ENCODE data around the gene KAT14.
"Not testable (repeated sequence)": the region's sequence is repeated elsewhere in the genome, so short reads cannot be mapped to it uniquely, and the experiment has no call there.

KAT14 gene, protein sequence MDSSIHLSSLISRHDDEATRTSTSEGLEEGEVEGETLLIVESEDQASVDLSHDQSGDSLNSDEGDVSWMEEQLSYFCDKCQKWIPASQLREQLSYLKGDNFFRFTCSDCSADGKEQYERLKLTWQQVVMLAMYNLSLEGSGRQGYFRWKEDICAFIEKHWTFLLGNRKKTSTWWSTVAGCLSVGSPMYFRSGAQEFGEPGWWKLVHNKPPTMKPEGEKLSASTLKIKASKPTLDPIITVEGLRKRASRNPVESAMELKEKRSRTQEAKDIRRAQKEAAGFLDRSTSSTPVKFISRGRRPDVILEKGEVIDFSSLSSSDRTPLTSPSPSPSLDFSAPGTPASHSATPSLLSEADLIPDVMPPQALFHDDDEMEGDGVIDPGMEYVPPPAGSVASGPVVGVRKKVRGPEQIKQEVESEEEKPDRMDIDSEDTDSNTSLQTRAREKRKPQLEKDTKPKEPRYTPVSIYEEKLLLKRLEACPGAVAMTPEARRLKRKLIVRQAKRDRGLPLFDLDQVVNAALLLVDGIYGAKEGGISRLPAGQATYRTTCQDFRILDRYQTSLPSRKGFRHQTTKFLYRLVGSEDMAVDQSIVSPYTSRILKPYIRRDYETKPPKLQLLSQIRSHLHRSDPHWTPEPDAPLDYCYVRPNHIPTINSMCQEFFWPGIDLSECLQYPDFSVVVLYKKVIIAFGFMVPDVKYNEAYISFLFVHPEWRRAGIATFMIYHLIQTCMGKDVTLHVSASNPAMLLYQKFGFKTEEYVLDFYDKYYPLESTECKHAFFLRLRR

DNA sequence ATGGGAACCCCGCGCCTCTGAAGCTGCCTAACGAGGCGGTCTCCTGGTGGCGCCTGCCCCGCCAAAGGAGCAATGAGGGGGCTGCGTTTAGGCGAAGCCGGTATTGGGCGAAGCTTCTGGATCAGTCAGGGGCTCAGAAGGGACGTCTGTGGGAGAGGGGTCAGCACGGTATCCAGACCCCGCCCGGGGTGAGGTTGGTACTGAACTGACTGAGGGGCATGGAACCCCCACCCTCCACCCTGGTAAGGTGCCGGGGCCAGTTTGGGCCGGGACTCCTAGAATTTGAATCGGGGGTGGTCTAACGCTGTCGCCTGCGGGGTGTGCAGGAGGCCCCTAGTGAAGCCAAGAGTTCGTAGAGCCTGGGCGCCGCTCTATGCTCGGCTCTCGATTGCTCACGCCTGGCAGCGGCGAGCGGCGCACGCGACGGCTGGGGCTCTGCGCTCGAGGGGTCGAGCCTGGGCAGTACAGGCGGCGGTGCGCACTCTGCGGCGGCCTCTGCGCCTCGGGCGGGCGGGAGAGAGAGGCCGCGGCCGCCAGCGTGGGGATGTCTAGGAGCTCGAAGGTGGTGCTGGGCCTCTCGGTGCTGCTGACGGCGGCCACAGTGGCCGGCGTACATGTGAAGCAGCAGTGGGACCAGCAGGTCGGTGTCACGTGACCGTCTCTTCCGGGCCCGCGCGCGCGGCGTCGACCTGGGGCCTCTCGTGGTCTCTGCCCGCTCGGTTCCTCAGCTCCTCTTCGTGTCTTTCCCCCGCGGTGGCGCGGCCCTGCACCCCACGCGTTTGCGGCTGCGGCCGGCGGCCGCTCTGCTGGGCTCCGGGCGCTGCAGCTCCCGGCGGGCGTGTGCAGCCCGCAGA is at the start of gene KAT14, which contains the start of gene PET117:
Gene KAT14, plus strand, starts transcription at position 452 of the 854 bp plus-strand sequence. CDS start 4,798 bp downstream, outside the sequence.
Gene PET117, plus strand, starts transcription at position 452 of the 854 bp plus-strand sequence. Its CDS starts 93 bp downstream, at position 545.
- peak; percentile 94 for DNase-seq

DNA sequence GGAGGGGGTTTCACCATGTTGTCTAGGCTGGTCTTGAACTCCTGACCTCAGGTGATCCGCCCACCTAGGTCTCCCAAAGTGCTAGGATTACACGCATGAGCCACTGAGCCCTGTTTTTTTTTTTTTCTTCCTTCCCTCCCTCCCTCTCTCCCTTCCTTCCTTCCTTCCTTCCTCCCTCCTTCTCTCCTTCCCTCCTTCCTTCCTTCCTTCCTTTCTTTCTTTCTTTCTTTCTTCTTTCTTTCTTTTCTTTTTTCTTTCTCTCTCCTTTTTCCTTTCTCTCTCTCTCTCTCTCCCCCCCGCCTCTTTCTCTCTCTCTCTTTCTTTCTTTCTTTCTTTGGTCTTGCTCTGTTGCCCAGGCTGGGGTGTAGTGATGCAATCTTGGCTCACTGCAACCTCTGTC is 49.4 kb upstream of the KAT14 start:
- DNase-seq = not testable (repeated sequence)

DNA sequence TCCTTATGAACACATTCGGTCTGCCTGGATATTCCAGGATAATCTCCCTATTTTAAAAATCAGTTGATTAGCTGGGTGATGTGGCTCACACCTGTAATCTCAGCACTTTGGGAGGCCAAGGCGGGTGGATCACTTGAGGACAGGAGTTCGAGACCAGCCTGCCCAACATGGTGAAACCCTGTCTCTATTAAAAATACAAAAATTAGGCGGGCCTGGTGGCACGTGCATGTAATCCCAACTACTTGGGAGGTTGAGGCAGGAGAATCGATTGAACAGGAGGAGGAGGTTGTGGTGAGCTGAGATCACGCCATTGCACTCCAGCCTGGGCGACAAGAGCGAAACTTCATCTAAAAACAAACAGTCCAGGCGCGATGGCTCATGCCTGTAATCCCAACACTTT is 48.8 kb upstream of the KAT14 start:
- not testable (repeated sequence) for DNase-seq

DNA sequence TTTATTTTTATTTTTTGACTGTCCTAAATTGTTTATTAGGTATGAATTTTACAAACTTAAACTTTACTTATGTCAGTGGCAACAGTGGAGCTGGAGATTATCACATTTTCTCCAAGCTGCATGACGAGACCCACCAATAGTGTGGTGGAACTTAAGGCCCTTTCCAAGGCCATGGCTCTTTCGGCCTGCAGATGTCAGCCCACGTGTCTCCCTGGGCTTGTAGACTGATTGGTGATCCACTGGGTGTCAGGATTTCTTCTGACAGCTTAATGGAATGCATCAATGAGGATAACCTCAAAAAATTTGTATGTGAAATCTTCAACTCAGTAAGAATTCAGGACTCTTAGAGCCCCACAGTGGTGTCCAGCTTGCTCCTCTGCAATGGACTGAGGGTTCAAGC is 47.6 kb upstream of the KAT14 start:
- no peak for DNase-seq

DNA sequence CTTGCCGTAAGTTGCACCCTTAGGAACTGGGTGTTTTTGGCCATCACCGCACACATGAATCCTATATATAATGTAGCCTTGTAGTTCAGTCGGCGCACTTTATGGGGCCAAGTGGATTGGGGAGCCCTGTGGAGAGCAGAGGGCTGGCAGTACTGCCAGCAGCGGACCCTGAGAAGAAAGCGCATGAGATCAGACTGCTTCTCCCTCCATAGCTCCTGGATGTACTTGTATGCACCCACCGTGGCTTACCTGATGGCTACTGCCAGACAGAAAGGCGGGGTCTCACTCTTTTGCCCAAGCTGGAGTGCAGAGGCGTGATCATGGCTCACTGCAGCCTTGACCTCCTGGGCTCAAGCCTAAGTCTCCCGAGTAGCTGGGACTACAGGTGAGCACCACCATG is 47.2 kb upstream of the KAT14 start:
- DNase-seq = no peak

DNA sequence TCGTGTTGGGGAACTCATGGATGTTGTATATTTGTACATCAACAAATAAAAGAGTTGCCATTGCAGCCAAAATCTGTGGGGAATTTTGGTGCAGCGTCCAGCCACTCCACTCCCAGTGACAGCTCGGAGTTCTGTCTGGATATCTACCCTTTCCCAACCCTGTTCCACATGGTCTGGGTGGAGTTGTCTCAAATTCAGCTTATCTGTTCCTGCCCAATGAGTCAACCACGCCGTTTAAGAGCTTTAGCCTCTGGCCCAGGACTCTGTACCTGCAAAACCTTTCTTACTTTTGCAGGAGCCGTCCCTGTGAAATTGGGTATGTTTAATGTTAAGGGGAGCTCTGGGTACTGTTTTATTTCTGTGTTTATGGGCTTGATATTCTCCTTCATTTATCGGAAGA is 46.0 kb upstream of the KAT14 start:
- no peak for DNase-seq

DNA sequence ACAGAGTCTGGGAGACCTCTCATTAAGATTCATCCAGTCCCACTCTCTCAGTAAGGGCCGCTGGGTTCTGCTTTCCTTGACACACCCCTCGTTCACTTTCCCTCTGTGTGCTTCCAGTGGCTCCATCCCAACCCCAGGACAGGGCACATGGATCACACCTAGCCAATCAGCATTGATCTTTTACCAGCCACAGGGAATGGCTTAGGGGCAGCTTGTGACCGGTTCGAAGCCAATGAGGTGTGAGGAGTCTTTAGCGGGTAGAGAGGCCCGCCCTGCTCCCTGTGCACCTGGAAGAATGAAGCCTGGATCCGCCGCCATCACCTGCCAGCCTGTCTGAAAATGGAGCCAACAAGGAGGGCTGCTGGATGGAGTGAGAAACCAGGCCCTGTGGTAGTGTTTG is 44.8 kb upstream of the KAT14 start:
- DNase-seq = no peak

DNA sequence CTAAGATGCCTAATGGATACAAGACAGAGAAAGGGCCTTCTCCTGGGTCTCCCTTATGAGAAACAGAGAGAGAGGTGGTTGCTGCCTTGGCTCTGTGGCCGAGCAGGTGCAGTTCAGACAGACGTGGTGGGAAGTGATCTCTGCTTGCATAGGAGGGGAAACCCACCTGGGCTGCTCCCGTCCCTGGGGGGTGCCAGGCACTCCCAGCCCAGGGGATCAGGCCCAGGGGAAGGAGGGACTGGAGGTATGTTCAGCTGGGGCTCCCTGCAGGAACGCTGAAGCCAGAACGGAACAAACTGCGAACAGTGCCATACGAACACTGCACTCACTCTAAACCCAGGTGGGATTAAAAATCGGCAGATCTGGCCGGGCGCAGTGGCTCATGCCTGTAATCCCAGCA is 44.3 kb upstream of the KAT14 start:
- DNase-seq = no peak

DNA sequence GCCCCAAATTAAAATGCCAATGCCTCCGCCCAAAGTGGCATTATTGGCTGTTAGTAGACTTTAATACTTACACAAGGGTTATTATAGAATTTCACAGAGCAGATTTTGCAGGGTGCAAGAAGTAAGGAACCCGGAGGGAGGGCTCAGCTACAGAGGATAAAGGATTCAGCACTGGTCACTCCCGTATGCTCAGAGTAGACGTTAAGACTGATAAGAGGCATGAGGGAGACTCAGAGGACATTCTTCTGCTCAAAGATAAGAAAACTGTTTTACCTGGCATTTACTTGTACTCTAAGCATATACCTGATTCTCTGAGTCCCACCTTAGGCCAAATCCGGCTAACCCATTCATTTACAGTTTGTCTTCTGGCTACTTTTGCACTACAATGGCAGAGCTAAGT is 43.5 kb upstream of the KAT14 start:
- DNase-seq = no peak

DNA sequence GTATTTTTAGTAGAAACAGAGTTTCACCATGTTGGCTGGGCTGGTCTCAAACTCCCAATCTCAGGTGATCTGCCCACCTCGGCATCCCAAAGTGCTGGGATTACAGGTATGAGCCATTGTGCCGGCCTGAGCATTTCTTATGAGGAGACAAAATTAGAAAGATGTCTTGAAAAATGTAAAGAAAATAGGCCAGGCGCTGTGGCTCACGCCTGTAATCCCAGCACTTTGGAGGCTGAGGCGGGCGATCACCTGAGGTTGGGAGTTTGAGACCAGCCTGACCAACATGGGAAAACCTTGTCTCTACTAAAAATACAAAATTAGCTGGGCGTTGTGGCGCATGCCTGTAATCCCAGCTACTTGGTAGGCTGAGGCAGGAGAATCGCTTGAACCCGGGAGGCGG is 37.1 kb upstream of the KAT14 start:
- not testable (repeated sequence) for DNase-seq

DNA sequence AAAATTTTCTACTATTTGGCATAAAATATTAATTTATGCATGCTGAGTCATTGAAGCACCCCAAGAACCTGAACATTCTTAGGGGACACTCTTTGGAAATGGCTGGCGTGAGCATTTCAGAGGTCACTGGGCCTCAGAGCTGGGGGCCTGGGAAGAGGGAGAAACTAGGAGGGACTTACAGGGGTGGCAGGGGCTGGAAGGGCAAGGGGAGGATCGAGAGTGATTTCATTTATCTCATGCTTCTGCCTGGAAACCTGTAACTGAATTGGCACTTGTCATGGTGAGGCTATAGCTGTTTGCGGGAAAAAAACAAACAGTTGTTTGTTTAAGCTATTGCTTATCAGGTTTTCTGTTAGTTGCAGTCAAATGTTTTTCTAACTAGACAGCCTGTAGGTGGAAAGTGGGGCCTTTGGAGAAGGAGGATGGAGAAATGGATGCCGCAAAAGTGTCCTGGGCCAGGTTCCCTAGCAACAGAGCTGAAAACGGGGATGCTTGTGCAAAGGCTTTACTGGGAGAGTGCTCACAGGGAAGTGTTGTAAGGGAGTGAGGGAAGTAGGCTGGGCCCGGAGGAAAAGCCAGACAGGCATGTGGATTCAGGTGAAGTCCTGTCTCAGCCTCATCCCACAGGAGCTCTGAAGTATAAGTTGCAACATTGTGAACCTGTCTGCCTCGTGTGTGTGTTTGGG is 36.4 kb upstream of the KAT14 start:
- no peak for DNase-seq

DNA sequence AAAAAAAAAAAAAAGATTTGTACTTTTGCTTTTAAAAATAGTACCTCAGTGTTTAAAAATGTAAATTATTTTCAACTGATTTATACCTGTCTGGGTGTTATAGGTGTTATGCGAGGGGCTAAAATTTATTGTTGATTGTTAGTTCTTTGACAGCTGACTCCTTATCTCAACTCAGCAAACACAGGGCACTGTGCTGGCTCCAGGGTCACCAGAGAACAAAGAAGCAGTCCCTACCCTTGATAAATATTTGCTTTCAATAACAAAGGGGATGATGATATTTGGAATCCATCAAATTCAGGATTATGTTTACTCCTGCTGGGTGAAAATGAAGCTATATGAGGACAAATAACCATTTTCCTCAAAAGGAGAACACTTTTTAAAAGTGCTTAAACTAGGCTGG is 34.2 kb upstream of the KAT14 start:
- DNase-seq = no peak

DNA sequence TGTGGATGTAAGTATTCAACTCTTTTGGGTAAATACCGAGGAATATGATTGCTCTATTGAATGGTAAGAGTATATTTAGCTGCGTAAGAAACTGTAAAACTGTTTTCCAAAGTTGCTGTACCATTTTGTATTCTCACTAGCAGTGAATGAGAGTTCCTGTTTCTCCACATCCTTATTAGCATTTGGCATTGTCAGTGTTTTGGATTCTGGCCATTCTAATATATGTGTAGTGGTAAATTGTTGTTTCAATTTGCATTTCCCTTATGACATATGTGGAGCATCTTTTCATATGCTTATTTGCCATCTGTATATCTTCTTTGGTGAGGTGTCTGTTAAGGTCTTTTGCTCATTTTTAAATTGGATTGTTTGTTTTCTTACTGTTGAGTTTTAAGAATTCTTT is 29.3 kb upstream of the KAT14 start:
- no peak for DNase-seq

DNA sequence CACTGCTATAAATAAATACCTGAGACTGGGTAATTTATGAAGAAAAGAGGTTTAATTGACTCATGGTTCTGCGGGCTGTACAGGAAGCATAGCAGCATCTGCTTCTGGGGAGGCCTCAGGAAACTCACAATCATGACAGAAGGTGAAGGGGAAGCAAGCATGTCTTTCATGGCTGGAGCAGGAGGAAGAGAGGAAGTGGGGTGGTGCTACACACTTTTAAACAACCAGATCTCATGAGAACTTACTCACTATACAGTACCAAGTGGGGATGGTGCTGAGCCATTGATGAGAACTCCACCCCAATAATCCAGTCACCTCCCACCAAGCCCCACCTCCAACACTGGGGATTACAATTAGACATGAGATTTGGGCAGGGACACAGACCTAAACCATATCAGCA is 9.1 kb upstream of the KAT14 start:
- not testable (repeated sequence) for DNase-seq

DNA sequence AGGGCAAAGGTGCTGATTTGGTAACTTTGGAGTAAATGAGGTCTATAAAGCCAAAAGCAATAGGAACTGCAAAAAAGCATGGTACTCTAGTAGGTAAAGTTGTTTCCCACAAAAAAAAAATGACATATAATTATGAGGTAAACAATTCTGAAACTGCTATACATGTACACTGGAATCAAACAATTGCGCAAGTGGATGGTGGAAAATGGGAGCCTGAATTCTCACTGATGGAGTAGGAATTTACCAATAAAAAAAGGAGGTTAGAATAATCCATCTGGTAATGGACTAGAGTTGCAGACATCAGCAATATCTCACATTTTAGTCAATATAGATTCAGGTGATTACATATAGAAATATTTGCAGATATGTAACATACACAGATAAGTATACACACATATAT is 5.0 kb upstream of the KAT14 start:
- DNase-seq = no peak

DNA sequence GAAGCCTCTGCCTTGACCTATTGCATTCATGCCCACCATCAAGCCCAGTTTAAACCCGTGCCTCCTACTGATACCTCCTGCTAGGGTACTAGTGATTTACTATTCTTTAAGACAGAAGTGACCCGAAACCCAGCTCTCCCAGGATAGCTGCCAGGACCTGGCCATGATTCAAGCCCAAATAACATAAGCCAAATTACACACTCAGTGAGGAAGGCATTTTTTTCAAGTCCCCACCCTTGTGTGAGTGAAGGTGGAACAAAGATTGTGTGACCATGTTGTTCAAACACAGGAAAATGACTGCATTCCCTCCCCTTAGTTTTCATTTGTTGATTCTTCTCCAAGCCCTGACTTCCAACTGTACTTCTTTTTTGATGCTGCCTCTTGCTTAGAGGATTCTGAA is 3.7 kb upstream of the KAT14 start:
- DNase-seq = no peak

DNA sequence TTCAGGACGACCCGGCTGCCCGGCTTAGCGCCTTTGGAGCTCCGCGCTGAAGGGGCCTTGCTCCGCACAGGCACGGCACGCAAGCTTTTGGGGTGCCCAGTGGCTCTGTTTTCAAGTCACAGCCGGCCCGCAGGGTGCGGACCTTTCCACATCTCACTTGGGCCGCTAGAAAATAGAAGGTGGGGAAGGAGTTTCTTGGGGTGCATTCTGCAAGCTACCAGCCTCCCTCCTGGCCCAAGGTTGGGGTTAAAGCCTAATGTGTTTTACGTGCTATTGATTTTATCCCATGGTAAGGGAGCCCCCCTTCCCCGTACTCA is 561 bp downstream of the KAT14 start:
- no peak for DNase-seq

DNA sequence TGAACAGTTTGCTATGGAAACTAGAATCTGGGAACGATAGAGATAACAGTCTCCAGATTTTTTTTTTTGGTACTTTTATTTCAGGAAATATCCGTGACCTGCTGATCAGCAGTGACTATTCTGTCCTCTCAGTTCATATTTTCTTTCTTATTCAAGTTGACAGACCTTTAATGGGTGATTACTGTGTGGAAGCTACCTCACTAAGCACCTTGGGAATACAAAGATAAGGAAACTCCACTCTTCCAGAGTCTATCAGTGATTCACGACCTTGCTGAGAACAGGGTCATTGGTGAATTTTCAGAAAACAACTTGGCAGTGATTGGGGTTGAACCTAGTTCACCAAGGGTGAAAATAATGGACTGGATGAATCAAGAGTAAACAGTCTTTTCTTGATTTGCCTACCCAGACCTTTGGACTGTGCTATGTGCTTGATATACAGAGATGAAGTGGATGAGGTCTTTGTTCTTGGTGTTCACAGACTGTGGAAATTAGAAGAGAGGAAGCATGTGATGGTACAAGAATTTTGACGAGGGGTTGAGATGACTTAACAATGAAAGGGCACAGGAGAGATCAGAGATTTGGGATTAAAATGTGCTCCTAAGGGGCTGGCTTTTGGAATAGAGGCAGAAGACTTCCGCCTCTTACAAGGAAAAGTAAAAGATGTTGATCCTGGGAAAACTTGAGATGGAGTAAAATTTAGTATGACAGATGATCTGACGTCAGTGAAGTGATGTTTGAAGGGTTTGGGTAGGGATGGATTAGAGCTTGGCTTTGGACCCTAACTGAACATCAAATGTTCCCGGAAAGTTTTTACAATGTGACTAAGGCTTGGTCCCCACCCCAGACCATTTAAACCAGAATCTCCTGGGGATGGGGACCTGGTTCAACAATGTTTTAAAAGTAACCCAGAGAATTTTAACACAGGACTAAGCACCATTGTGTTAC is 1.2 kb downstream of the KAT14 start:
- no peak for DNase-seq

DNA sequence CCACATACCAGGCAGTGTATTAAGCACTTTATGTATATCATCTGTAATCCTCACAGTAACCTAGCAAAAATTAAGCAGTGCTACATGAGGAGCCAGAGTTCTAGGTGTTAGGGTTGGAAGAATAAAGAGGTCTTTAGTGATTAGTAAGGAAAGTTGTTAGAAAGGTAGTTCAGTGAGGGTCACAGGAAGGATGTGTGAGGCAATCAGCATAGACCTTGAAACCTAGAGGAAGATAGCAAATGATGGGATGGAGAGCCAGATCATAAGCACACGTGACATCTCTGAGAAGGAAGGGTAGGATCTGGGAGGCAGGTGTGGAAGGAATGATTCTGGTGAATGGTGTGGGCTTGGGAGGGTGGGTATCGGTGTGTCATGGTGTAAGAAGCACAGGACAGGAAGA is 2.2 kb downstream of the KAT14 start:
- DNase-seq = no peak

DNA sequence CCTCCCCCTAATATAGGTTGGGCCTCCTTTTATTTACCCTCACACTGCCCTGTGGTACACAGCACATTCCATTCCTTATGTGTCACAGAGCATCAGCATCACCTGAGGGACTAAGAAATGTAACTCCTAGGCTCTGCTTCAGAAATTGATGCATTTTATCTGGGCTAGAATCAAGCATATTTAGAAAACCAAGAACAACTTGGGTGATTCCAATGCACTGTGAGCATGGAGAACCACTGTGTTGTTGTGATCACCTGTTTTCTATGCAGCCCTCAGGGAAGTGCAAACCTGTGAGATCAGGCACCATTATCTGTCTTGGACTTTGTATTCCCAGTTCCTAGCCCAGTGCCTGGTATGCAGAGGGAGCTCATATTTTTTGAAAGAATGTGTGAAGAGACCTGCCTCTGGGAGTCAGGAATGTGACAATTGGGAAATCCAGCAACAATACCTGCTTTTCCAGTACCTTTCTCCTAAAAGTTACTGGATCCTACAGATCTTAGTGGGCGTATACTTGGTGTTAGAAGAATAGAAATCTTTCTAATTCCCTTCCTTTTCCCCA is 7.0 kb downstream of the KAT14 start:
- DNase-seq = no peak

DNA sequence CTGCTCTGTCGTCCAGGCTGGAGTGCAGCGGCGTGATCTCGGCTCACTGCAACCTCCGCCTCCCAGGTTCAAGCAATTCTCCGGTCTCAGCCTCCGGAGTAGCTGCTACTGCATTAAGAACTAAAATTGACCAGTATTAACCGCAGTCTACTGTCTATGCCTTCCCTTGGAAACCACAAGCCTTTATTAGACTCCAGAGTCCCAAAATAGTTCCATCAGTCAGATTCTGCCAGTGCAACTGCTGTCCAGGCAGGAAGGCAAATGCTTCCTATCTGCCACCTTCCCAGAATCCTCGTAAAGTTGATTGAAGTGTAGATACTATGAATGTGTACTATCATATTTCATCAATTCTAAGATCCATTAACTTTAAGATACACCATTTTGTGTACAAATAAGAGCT is 16.7 kb downstream of the KAT14 start:
- no peak for DNase-seq
